ENCODE measurements around the gene NDOR1. TPM values are rescaled to one million over a fixed set of nuclear protein-coding genes. Genes with fewer than 3 reads are reported as not detected.
A peak's percentile ranks its signal among the peaks of the same experiment; 100 is the strongest.

The NDOR1 gene
- polyA plus RNA-seq, 5 donors = 6.9 to 16.1 (median 9.8) TPM

GRCh38 chr9:137181680-137182079 lies 23.8 kb upstream of the NDOR1 start:
- DNase-seq = no peak

- no peak for DNase-seq
These were observed 22.7 kb upstream of the NDOR1 start for GRCh38 chr9:137182836-137183235.

DNA sequence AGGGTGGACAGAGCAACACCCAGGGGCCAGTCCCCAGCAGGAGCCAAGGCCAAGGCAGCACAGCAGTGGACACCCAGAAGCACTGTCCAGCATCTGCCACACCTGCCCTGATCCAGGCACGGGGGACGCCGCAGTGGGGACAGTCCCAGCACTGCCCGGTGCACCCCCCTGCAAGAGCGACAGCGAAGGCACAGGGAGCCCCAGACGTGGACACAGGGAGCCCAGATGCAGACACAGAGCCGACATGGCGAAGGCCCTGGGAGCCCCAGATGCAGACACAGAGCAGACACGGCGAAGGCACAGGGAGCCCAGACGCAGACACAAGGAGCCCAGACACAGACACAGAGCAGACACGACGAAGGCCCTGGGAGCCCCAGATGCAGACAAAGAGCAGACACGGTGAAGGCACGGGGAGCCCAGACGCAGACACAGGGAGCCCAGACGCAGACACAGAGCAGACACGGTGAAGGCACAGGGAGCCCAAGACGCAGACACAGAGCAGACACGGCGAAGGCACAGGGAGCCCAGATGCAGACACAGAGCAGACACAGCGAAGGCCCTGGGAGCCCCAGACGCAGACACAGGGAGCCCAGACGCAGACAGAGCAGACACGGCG lies 21.4 kb upstream of the NDOR1 start:
- no peak for DNase-seq

DNA sequence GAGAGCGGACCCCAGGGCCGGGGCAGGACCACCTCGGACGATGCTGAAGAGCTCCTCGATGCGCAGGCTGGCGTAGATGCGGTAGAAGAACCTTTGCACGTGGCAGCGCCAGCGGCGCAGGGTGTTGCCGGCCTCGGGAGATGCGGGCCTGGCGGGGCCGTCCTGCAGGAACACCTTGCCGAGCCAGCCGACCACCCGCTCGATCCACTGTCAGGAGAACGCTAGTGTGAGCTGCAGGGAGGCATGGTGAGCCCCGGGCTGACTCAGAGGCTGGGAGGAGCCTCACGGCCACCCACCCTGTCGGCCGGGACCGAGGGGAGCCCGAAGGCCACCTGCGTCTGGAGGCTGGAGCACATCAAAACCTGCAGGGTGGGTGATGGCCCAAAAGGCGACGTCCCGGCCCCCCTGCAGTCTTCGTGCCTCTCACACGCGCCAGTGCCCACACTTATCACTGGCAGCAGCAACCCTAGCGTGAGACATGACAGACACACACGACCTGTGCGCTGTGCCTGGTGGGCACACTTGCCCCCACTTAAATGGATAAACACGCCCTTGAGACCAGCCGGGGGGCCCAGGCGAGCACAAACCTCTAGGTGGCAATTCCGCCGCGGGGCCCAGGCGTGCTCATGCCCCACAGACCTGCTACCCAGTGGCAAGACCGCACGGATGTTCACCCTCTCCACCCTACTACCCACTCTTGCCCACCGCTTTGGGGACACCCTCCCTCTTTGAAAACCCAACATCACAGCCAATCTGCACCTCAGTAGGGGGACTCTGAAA lies 20.4 kb upstream of the NDOR1 start:
- no peak for DNase-seq

DNA sequence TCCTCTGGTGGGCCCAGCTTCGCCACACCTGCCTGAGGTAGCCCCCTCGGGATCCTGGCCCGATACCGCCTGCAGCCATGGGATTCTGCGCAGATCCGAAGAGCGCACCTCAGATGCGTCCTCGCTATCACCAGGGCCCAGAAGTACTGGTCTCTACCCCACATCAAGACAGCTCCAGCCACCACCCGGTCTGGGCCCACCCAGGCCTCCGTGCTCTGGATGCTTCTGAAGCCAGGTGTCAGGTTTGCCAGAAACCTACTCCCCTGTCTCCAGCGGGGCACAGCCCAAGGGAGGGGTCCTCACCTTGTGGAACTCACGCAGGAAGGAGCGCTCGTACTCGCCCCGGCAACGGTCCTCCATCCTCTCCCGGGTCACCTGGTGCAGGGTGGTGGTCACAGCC lies 19.6 kb upstream of the NDOR1 start:
- no peak for DNase-seq

DNA sequence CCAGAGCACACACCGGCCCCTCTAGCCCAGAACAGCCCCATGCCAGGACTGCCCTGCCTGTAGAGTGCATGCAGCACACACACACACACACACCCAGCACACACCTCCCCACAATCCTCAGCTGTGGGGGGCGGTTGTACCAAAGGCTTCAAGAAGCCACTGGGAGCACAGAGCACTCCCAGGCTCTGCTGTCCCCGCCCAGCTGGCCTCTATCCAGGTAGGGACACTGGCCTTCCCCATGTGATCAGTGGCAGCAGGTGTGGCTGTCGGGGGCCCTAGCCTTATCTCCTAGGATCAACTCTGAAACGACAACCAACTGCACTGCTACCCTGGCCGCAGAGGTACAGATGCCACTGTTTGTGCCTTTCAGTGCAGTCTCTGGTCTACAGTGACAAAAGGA lies 19.1 kb upstream of the NDOR1 start:
- DNase-seq = no peak

- no peak for DNase-seq
These were observed 18.1 kb upstream of the NDOR1 start for GRCh38 chr9:137187386-137187785.

DNA sequence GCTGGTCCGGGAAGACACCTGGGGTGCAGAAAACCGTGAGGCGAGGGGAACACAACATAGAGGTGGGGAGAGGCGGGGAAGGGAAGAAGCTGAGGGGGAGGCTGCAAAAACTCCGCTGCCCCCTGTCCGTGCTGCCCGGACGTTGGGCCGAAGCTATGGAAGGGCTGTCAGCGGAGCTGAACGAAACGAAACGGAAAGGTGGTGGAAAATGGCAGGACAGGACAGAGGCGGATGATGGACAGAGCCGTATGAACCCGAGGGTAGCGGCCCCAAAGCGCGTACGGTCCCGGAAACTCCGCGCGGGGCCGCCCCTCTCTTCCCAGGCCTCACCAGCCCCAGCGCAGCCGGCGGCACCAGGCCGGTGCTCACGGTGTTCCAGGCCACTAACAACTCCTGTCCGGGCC lies 17.4 kb upstream of the NDOR1 start:
- no peak for DNase-seq

GRCh38 chr9:137188490-137189296 lies 16.8 kb upstream of the NDOR1 start, which contains the start of the genes ANAPC2 and SSNA1:
TSS of gene ANAPC2 (minus strand) at chr9:137188560. CDS start at chr9:137188532, 28 bp downstream.
TSS of gene SSNA1 (plus strand) at chr9:137188676. CDS start at chr9:137188727, 51 bp downstream.
- peak; percentile 97 to 99 for DNase-seq

GRCh38 chr9:137189297-137190295 lies 15.9 kb upstream of the NDOR1 start:
- no peak for DNase-seq

DNA sequence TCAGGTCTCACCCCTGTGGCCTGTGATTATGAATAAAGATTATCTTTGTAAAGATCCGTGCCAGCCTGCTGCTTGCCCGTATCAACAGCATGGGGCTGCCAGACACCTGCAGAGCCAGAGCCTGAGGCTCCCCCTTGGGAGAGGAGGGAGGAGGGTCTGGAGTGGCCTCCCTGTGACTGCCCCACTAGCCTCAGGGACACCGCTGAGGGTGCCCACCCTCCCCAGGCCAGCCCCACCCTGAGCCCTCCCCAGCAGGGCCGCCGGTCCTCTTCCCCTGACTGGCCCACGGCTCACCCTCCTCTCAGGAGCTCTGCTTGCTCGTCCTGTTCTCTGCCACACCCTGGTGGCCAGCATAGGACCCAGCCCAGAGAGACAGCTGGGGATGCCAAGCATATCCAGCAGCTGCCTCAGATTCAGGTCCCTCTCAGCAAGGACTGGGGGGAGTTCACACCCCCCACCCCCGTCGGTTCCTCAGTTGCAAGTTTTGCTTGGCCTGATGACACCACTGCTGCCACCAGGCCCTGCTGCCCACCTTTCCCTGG lies 15.1 kb upstream of the NDOR1 start:
- no peak for DNase-seq

- DNase-seq = no peak
These were observed 14.3 kb upstream of the NDOR1 start for GRCh38 chr9:137191245-137191644.

GRCh38 chr9:137191691-137192447 lies 13.6 kb upstream of the NDOR1 start:
- DNase-seq = no peak

- DNase-seq = no peak
These were observed 13.1 kb upstream of the NDOR1 start for GRCh38 chr9:137192448-137192780.

DNA sequence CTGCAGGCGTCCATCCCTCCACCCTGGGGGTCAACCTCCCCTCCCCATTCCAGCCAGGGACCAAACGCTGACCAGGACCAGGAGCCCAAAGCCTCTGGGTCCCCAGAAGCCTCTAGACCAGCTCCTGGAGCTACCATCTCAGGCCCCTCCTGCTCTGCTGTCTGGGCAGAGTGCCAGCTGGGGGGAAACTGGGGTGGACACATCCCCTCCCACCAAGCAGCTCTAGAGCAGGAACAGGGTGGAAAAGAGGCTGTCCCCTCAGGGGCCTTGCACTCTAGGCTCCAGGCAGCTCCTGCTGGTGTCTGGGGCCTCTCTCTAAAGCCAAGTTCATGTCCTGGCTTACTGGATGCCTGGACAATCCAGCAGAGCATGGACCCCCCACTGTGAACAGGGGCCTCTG lies 12.6 kb upstream of the NDOR1 start:
- DNase-seq = no peak

DNA sequence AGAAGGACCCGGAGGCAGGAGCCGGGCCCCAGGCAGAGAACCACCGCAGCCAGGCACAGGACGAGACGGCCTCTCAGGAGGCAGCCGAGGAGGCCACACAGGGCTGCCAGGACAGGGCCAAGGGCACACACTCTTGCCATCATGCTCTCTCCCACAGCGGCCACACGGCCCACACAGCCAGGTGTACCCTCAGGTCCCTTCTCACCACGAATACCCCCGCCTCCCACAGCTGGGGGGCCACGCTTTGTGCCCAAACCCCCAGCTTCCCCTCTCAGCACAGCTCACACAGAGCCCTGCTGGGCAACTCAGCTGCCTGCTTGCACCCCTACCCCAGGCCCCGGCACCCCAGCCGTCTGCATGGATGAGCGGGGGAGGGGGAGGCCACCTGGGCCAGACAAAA lies 11.7 kb upstream of the NDOR1 start:
- DNase-seq = no peak

DNA sequence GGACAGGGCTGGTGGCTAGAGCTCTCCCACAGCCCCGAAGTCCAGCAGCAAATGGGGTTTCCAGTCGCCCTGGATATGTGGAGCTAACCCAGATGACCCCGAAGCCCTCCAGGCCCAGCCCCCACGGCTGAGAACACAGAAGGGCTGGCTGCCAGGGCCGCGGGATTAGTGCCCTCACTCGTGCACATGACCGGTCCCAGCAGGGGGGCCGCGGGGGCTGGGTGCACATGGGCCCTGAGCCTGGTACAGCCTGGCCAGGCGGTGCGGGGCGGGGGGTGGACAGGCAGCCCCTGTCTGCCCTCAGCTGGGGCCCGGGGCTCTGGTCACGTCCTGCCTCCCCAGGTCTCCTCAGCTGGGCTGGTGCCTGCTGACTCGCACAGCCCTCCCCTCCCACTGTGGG lies 11.1 kb upstream of the NDOR1 start:
- no peak for DNase-seq

DNA sequence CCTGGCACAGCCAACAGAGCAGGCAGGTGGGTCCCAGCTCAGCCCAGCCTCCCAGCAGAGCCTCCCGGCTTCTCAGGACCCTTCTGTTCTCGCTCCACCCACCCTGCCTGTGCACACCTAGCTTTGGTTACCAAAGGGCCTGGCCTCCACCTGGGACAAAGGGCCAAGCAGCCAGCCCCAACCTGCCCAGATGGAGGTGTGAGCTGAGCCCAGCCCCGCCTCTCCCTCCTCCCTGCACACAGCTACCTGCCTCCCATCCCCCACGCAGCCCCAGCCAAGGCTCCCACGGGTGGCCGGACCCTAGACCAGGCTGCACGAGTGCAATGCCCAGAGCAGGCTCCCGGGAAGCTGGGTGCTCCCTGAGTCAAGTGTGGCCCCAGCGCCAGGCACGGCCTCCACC lies 10.6 kb upstream of the NDOR1 start:
- DNase-seq = no peak

- no peak for DNase-seq
These were observed 9.8 kb upstream of the NDOR1 start for GRCh38 chr9:137195525-137196220.

Measured in right lung (tissue), 5 donors.